Measurements from ENCODE around the gene EBF4. TPM values are rescaled to one million over a fixed set of nuclear protein-coding genes. Genes with fewer than 3 reads are reported as not detected.

Gene EBF4
- total RNA-seq, 1 experiment from 2014 or later: 2.7 TPM

DNA sequence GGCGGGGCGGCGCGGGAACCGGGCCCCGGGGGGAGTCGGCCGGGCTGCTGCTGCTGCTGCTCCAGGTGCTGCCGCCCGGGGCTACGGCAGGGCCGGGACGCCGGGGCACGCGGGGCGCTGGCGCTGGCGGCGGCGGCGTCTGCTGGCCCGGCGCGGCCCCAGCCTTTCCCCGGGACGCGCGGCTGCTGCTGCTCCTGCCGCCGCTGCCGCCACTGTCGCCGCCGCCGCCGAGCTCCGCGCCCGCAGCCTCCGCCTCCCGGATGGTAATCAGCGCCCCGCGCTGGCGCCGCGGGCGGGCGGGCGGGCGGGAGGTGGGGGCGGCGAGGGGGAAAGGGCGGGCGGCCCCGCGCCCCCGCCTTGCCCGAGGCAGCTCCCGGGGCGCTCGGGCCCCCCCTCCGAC is 306 bp downstream of the EBF4 start:
- H3K4me1 Mint-ChIP-seq: peaks cover 32% of the 10 kb centered on the region
- no peak overlapping the region for H3K27ac Mint-ChIP-seq
- H3K27me3 Mint-ChIP-seq (ENCODE audit: low read depth): peaks cover 88% of the 10 kb centered on the region
- H3K9me3 Mint-ChIP-seq: no peaks in the 10 kb centered on the region
- CTCF ChIA-PET: interaction anchor here (0.6 to 2.8 kb wide), 8 partner anchors 9 to 159 kb away, joined by 4 to 14 read pairs (median 7); no protein-coding TSS in a partner anchor
- POLR2A ChIA-PET: no interaction called here
- ATAC-seq (no peak), DNase-seq (ENCODE audit: low spot score) (no peak)
- H3K4me3 Mint-ChIP-seq: no peak overlapping the region
- H3K36me3 Mint-ChIP-seq: peaks cover 5% of the 10 kb centered on the region
- no peak for TF ChIP-seq AR (CRISPR knock-in tag; IDR thresholded peaks at IDR 0.05)

DNA sequence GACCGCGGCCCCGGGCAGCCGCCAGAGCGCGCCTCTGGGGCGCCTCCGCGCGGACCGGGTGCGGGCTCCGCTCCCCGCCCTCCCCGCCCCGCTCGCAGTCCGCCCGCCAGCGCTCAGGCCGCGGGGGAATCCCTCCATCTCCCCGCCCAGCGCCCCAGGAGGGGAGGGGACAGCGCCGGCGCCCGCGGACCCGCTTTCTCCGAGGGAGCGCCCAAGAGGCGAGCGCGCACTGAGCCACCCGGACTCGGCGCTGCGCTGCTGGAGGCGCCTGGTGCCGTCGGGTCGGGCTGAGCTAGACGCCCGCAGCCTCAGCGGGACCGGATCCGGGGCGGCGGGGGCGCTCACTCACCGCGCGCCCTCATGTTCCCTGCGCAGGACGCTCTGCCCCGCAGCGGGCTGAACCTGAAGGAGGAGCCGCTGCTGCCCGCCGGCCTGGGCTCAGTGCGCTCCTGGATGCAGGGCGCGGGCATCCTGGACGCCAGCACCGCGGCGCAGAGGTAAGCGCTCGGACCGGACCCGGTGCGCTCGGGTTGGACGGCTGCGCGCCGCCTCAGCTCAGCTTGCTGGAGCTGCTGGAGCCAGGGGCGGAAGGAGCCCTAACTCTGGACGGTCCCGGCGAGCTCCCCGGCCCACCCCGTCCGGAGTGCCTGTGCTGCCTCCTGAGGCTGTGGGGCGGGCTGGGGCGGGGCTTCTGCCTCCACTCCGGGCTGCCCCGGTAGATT is 867 bp downstream of the EBF4 start:
- H3K27me3 Mint-ChIP-seq (ENCODE audit: low read depth): peaks cover 86% of the 10 kb centered on the region
- CTCF ChIA-PET: interaction anchor here (1.2 to 2.8 kb wide), 8 partner anchors 8 to 159 kb away, joined by 4 to 14 read pairs (median 7); no protein-coding TSS in a partner anchor
- no peak overlapping the region for H3K27ac Mint-ChIP-seq
- peak overlapping the region; percentile 44 for H3K4me3 Mint-ChIP-seq
- ATAC-seq (peak; percentile 60), DNase-seq (ENCODE audit: low spot score) (peak; percentile 46)
- H3K4me1 Mint-ChIP-seq: peaks cover 27% of the 10 kb centered on the region
- POLR2A ChIA-PET: interaction anchor here (0.5 to 1.0 kb wide), 2 partner anchors 41 to 89 kb away, joined by 4 to 5 read pairs; partner anchors contain the start of gene NOP56
- no peaks in the 10 kb centered on the region for H3K9me3 Mint-ChIP-seq
- TF ChIP-seq FOXJ3 (CRISPR knock-in tag; IDR thresholded peaks at IDR 0.05; ENCODE audit: borderline replicate concordance): no peak
- TF ChIP-seq OVOL2 (CRISPR knock-in tag; IDR thresholded peaks at IDR 0.05; ENCODE audit: borderline replicate concordance): no peak
- TF ChIP-seq, protein P1, sequence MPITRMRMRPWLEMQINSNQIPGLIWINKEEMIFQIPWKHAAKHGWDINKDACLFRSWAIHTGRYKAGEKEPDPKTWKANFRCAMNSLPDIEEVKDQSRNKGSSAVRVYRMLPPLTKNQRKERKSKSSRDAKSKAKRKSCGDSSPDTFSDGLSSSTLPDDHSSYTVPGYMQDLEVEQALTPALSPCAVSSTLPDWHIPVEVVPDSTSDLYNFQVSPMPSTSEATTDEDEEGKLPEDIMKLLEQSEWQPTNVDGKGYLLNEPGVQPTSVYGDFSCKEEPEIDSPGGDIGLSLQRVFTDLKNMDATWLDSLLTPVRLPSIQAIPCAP (CRISPR knock-in tag; IDR thresholded peaks at IDR 0.05): no peak
- peaks cover 5% of the 10 kb centered on the region for H3K36me3 Mint-ChIP-seq

GRCh38 chr20:2694008-2694471 is 1.5 kb downstream of the EBF4 start:
- no peaks in the 10 kb centered on the region for H3K9me3 Mint-ChIP-seq
- peaks cover 5% of the 10 kb centered on the region for H3K36me3 Mint-ChIP-seq
- H3K27ac Mint-ChIP-seq: no peak overlapping the region
- DNase-seq (ENCODE audit: low spot score) (no peak), ATAC-seq (peak; percentile 17)
- CTCF ChIA-PET: interaction anchor here (1.2 to 2.8 kb wide), 8 partner anchors 8 to 158 kb away, joined by 4 to 14 read pairs (median 7); no protein-coding TSS in a partner anchor
- H3K4me1 Mint-ChIP-seq: peaks cover 25% of the 10 kb centered on the region
- peaks cover 86% of the 10 kb centered on the region for H3K27me3 Mint-ChIP-seq (ENCODE audit: low read depth)
- POLR2A ChIA-PET: interaction anchor here (0.5 to 1.0 kb wide), 2 partner anchors 41 to 88 kb away, joined by 4 to 5 read pairs; partner anchors contain the start of gene NOP56
- H3K4me3 Mint-ChIP-seq: peak overlapping the region; percentile 44
- TF ChIP-seq IRF2 (CRISPR knock-in tag; IDR thresholded peaks at IDR 0.05; ENCODE audit: borderline replicate concordance, low read depth) (no peak), USF1 (CRISPR knock-in tag; IDR thresholded peaks at IDR 0.05) (no peak), TP53 (CRISPR knock-in tag; IDR thresholded peaks at IDR 0.05) (no peak), MYBL2 (CRISPR knock-in tag; IDR thresholded peaks at IDR 0.05) (no peak), FOXK1 (CRISPR knock-in tag; IDR thresholded peaks at IDR 0.05) (no peak), CBFB (CRISPR knock-in tag; IDR thresholded peaks at IDR 0.05; ENCODE audit: low read depth) (no peak), ZNF671 (CRISPR knock-in tag; IDR thresholded peaks at IDR 0.05) (no peak), ZNF281 (CRISPR knock-in tag; IDR thresholded peaks at IDR 0.05) (no peak), ZNF232 (CRISPR knock-in tag; IDR thresholded peaks at IDR 0.05) (no peak), GABPB1 (CRISPR knock-in tag; IDR thresholded peaks at IDR 0.05) (no peak), NFATC4 (CRISPR knock-in tag; IDR thresholded peaks at IDR 0.05) (no peak), NFYB (CRISPR knock-in tag; conservative IDR thresholded peaks at IDR 0.05; ENCODE audit: low read depth) (no peak)
- TF ChIP-seq, protein P2, sequence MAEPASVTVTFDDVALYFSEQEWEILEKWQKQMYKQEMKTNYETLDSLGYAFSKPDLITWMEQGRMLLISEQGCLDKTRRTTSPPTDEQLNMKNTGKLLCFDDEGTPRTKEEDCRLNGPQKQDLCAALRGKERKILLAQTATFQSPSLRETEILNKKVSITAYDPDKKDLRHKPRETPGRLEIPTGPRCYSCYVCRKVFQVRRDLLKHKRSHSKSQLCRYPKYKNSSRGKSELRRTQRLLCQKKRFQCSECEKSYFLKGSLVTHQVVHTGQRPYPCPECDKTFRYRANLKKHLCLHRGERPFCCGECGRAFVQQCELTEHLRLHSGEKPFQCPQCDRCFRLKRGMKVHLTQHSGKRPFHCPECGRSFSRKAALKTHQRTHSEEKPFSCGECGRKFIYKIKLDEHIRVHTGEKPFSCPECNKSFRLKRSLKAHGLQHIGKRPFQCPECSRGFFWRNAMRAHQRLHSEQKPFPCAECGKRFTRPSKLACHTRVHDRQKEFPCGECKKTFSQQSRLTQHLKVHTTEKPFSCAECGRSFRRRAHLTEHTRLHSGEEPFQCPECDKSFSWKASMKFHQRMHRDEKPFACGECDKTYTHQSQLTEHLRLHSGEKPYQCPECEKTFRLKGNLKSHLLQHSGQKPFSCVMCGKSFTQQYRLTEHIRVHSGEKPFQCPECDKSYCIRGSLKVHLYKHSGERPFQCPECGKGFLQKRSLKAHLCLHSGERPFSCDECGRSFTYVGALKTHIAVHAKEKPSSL (CRISPR knock-in tag; conservative IDR thresholded peaks at IDR 0.05): no peak
